DOHH2 (cell line): Measurements from ENCODE around the gene OBP2A.

Experiments
- H3F3A ChIP-seq: fragments of 200-600 bp; sonication (generic), shearing (Covaris generic); 2 replicates; pipeline ENCODE4 v1.6.0; 2016; ENCODE audit warnings: antibody characterized with exemption, mild to moderate bottlenecking; ENCODE audit not compliant: control insufficient read depth, insufficient read depth
- H3K27ac ChIP-seq: fragments of 200-600 bp; sonication (generic); 2 replicates; pipeline ENCODE4 v1.5.1; 2014; ENCODE audit warnings: low read depth, mild to moderate bottlenecking, low read length, moderate library complexity
- H3K27me3 ChIP-seq: fragments of 200-600 bp; sonication (generic); 2 replicates; pipeline ENCODE4 v1.6.1; 2014; ENCODE audit warnings: mild to moderate bottlenecking, low read length, mixed read lengths; ENCODE audit not compliant: control insufficient read depth
- H3K36me3 ChIP-seq: fragments of 200-600 bp; sonication (generic); 2 replicates; pipeline ENCODE4 v1.6.1; 2014; ENCODE audit warnings: mild to moderate bottlenecking, low read length, moderate library complexity, mixed read lengths; ENCODE audit not compliant: control insufficient read depth
- H3K4me1 ChIP-seq: fragments of 200-600 bp; sonication (generic); 2 replicates; pipeline ENCODE4 v1.6.1; 2014; ENCODE audit warnings: mild to moderate bottlenecking, low read length, mixed read lengths; ENCODE audit not compliant: control insufficient read depth
- H3K4me2 ChIP-seq: fragments of 200-600 bp; sonication (generic); 2 replicates; pipeline ENCODE4 v1.6.0; 2014; ENCODE audit warnings: mild to moderate bottlenecking, low read length, moderate library complexity
- H3K4me3 ChIP-seq: fragments of 200-600 bp; sonication (generic); 2 replicates; pipeline ENCODE4 v1.5.1; 2014; ENCODE audit warnings: mild to moderate bottlenecking, low read length, mixed read lengths
- H3K79me2 ChIP-seq: fragments of 200-600 bp; sonication (generic); 2 replicates; pipeline ENCODE4 v1.6.1; 2014; ENCODE audit warnings: mild to moderate bottlenecking, low read length, mixed read lengths; ENCODE audit not compliant: control insufficient read depth
- H3K9me2 ChIP-seq: fragments of 200-600 bp; sonication (generic); replicated peaks from 2 replicates; pipeline ENCODE4 v1.6.1; 2014; ENCODE audit warnings: mild to moderate bottlenecking, low read length, mixed read lengths; ENCODE audit not compliant: control insufficient read depth
- H3K9me3 ChIP-seq: fragments of 200-600 bp; sonication (generic); 2 replicates; pipeline ENCODE4 v1.6.1; 2014; ENCODE audit warnings: antibody characterized with exemption, low read length, mixed read lengths; ENCODE audit not compliant: control insufficient read depth, insufficient read depth
- H4K20me1 ChIP-seq: fragments of 200-600 bp; sonication (generic); 2 replicates; pipeline ENCODE4 v1.6.0; 2014; ENCODE audit warnings: low read depth, mild to moderate bottlenecking, antibody characterized with exemption, low read length, moderate library complexity; ENCODE audit not compliant: control insufficient read depth, insufficient read depth
- EZH2phosphoT487 ChIP-seq: fragments of 200-600 bp; sonication (generic); IDR thresholded peaks from 2 replicates; pipeline ENCODE4 v1.6.1; 2017; ENCODE audit warnings: borderline replicate concordance, mild to moderate bottlenecking, antibody characterized with exemption, low read length, moderate library complexity, mixed read lengths
- TF ChIP-seq, protein P1 (sequence below): fragments of 200-600 bp; sonication (generic); IDR thresholded peaks from one replicate; pipeline ENCODE4 v1.5.1; 2014; ENCODE audit warnings: antibody characterized with exemption, mild to moderate bottlenecking, low read depth, low read length; ENCODE audit not compliant: poor library complexity, severe bottlenecking

The OBP2A gene

DNA sequence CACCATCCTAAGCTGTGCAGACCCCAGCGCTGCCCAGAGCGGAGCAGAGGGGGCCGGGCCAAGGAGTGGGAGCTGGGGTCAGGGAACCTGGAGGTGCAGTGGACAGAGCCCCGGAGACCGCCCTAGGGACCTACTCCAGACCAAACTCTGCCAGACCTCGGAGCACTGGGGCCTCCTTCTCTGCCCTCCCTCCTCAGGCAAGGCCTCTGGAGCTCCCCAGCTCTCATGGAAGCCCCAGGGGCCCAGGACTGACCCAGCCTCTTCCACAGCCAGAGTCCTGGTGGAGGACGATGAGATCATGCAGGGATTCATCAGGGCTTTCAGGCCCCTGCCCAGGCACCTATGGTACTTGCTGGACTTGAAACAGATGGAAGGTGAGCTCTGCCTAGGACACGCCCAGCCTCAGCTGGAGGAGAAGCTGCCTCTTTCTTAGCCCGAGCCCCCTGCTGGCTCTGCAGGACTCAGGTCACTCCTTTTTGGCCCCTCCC lies 19.3 kb downstream of the OBP2A start:
- H3K4me3 ChIP-seq: no peak overlapping the region
- no peaks in the 10 kb centered on the region for H3K27me3 ChIP-seq
- no peaks in the 10 kb centered on the region for H3K79me2 ChIP-seq
- TF ChIP-seq, protein P1, sequence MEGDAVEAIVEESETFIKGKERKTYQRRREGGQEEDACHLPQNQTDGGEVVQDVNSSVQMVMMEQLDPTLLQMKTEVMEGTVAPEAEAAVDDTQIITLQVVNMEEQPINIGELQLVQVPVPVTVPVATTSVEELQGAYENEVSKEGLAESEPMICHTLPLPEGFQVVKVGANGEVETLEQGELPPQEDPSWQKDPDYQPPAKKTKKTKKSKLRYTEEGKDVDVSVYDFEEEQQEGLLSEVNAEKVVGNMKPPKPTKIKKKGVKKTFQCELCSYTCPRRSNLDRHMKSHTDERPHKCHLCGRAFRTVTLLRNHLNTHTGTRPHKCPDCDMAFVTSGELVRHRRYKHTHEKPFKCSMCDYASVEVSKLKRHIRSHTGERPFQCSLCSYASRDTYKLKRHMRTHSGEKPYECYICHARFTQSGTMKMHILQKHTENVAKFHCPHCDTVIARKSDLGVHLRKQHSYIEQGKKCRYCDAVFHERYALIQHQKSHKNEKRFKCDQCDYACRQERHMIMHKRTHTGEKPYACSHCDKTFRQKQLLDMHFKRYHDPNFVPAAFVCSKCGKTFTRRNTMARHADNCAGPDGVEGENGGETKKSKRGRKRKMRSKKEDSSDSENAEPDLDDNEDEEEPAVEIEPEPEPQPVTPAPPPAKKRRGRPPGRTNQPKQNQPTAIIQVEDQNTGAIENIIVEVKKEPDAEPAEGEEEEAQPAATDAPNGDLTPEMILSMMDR: no peak
- TF ChIP-seq EZH2phosphoT487: no peak
- no peaks in the 10 kb centered on the region for H3K9me2 ChIP-seq
- no peaks in the 10 kb centered on the region for H3K36me3 ChIP-seq
- no peak overlapping the region for H3K4me2 ChIP-seq
- no peaks in the 10 kb centered on the region for H3K4me1 ChIP-seq
- no peaks in the 10 kb centered on the region for H3K9me3 ChIP-seq
- H3K27ac ChIP-seq: no peak overlapping the region
- H3F3A ChIP-seq: no peaks in the 10 kb centered on the region
- no peaks in the 10 kb centered on the region for H4K20me1 ChIP-seq

DNA sequence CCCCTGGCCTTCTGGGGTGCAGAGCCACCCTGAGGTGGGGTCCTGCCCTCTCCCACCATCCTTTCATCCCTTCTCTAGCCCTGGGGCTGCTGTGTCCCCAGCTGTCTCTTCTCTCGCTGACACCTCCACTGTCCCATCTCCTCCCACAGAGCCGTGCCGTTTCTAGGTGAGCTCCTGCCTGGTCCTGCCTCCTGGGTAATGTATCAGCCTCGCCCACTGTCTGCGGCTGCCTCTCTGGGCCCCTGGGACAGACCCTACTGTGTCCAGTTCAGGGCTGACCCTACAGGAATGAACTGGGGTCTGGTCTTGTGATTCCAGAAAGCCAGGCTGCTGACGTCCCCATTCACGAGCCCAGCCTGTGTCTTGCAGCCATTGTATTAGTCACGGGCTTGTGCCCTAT lies 19.7 kb downstream of the OBP2A start:
- H4K20me1 ChIP-seq: no peaks in the 10 kb centered on the region
- no peak overlapping the region for H3K27ac ChIP-seq
- H3K27me3 ChIP-seq: no peaks in the 10 kb centered on the region
- H3K79me2 ChIP-seq: no peaks in the 10 kb centered on the region
- H3K4me1 ChIP-seq: no peaks in the 10 kb centered on the region
- TF ChIP-seq, protein P1: no peak
- no peak for TF ChIP-seq EZH2phosphoT487
- no peaks in the 10 kb centered on the region for H3K9me2 ChIP-seq
- no peaks in the 10 kb centered on the region for H3K36me3 ChIP-seq
- H3K9me3 ChIP-seq: no peaks in the 10 kb centered on the region
- no peaks in the 10 kb centered on the region for H3F3A ChIP-seq
- no peak overlapping the region for H3K4me3 ChIP-seq
- H3K4me2 ChIP-seq: no peak overlapping the region

DNA sequence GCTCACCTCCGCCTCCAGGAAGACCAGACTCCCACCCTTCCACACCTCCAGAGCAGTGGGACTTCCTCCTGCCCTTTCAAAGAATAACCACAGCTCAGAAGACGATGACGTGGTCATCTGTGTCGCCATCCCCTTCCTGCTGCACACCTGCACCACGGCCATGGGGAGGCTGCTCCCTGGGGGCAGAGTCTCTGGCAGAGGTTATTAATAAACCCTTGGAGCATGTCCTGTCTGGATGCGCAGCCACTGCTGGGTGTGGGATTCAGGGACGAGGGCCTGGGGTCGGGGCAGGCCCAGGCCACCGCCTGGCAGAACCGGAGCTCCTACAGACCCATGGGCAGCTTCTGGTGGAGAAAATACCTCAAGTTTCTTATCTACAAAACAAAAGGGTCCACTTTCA lies 20.6 kb downstream of the OBP2A start:
- Histone ChIP-seq H3K9me2 (no peaks in the 10 kb centered on the region), H3K4me2 (no peak overlapping the region), H3K9me3 (no peaks in the 10 kb centered on the region), H3K4me3 (no peak overlapping the region), H3K36me3 (no peaks in the 10 kb centered on the region), H3K27me3 (no peaks in the 10 kb centered on the region), H3K27ac (no peak overlapping the region), H3F3A (no peaks in the 10 kb centered on the region), H3K79me2 (no peaks in the 10 kb centered on the region), H4K20me1 (no peaks in the 10 kb centered on the region), H3K4me1 (no peaks in the 10 kb centered on the region)
- TF ChIP-seq, protein P1: no peak
- TF ChIP-seq EZH2phosphoT487: no peak
